IPS-18c (cell line): ENCODE measurements around the gene NOP14.

Experiments
- H3K4me3 ChIP-seq: 2 replicates; pipeline ENCODE4 v1.7.0; 2013; ENCODE audit warnings: low read depth, mild to moderate bottlenecking, low read length, moderate library complexity; ENCODE audit not compliant: insufficient read depth
- H3K9me3 ChIP-seq: one replicate; pipeline ENCODE4 v1.6.1; 2013; ENCODE audit warnings: mild to moderate bottlenecking, low read length, moderate library complexity; ENCODE audit not compliant: control insufficient read depth, insufficient read depth

Gene NOP14

DNA sequence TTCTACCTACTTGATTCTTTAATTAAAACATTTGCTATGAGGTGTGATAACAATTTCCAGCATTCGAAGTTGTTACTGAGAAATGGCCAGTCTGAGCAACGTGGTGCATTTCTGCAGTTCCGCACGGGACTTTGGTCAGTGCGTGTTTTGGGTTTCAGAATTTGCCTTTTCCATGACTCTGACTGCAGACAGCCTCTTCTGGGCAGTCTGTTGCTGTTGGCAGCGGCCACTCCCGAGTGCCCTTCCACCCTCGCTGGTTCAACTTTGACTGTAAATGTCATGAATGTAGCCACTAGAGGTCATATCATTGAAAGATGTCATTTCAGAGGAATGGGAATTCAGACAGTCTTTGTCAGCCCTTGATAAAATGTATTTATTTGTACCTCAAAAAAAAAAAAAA, 53.6 kb downstream of the NOP14 start:
- peaks cover 1% of the 10 kb centered on the region for H3K9me3 ChIP-seq
- no peak overlapping the region for H3K4me3 ChIP-seq

DNA sequence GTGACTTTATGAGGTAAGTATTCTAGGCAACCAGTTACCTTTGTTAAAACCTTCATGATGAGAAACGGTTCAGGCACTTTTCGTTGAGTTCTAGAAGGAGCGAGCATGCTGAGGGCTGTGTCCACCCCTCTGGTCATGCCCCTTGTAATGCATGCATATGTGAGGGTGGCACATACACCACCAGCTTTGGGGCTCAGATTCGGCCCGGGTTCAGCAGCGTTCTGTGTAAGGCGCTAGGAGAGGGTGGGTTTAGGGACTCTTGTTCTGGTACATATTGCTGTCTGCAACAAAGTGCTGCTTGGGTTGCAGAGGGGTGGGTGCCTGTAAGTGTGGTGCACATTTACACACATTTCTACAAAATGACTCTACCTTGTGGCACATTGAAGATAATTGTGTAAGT, 54.5 kb downstream of the NOP14 start:
- Histone ChIP-seq H3K4me3 (no peak overlapping the region), H3K9me3 (no peaks in the 10 kb centered on the region)

DNA sequence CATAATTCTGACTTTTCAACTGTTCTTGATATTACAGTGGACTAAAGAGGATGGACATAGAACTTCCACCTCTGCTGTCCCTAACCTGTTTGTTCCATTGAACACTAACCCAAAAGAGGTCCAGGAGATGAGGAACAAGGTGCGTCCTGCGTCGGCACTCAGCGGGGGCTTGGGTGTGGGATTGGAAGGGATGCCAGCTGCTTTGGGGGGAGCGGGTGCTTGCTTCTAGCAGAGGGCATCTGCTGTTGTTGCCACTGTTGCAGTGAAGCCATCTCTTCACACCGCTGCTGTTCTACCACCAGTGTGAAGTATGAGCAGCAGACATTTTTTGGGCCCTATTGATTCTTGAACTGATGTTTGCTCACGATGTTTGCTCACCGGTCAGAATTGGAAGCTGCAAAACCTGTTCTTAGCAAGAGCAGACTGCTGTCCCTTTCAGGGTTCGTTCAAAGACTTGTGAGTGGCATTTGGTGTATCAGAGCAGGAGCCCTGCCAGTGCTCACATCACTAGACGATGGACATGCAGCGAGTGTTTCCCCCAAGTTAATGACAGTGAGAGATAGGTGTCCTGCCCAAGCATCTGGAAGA, 55.4 kb downstream of the NOP14 start:
- no peak overlapping the region for H3K4me3 ChIP-seq
- H3K9me3 ChIP-seq: no peaks in the 10 kb centered on the region

DNA sequence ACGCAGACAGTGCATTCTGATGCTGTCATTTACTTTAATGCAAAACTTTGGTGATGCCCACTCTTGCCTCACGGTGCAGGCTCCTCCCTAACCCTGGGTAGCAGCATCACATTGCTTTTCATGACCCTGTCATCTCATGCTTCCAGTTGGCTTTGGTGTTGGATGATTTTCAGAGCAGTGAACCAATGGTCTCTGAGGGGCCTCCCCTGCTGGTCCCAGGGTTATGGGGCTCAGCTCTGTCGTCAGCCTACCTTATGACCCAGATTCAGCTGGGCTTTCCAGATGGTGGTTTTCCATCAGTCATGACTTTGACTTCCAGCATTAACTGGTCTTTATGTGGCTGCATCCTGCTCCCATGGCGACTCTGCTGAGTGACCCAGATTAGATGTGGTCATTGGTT, 56.0 kb downstream of the NOP14 start:
- Histone ChIP-seq H3K4me3 (no peak overlapping the region), H3K9me3 (no peaks in the 10 kb centered on the region)

DNA sequence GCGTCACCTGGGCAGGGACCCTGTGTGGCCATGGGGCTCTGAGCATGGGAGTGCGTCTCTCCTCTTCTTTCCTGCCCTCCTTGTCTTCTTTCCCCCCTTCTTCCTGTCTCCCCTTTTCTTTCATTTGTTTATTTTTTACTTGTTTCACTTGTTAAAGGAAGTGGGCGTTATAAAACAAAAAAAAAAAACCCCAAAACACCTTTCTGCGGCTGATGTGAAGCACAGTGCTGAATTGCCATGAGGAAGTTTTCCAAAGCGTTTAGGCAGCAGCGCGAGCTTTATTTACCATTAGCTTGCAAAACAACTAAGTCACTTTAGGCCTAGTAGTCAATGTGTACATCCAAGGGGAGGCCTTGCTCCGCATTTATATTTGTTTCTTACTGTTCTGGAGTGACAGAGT, 57.0 kb downstream of the NOP14 start:
- Histone ChIP-seq H3K9me3 (no peaks in the 10 kb centered on the region), H3K4me3 (no peak overlapping the region)

GRCh38 chr4:2905544-2905943, 57.7 kb downstream of the NOP14 start:
- Histone ChIP-seq H3K4me3 (no peak overlapping the region), H3K9me3 (no peaks in the 10 kb centered on the region)

- no peak overlapping the region for H3K4me3 ChIP-seq
- H3K9me3 ChIP-seq: no peaks in the 10 kb centered on the region
Observed at GRCh38 chr4:2902126-2902525, 61.1 kb downstream of the NOP14 start.

DNA sequence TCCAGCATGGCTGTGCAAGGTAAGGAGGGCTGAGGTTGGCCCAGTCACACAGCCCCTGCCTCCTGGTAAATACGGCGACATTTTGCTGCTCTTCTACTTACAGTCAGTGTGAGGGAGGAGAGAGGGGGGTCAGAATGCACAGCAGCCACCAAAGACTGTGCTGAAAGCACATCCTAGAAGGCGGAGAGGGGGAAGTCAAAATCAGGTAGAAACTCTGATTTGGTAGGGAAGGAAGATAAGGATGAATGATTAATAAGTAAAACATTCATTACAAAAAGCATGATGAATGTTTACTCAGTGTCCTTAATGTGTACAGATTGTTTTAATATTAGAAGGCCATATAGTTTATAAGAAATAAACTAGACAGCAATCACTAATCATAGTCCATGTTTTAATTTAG, 62.0 kb downstream of the NOP14 start:
- H3K9me3 ChIP-seq: no peaks in the 10 kb centered on the region
- H3K4me3 ChIP-seq: no peak overlapping the region

DNA sequence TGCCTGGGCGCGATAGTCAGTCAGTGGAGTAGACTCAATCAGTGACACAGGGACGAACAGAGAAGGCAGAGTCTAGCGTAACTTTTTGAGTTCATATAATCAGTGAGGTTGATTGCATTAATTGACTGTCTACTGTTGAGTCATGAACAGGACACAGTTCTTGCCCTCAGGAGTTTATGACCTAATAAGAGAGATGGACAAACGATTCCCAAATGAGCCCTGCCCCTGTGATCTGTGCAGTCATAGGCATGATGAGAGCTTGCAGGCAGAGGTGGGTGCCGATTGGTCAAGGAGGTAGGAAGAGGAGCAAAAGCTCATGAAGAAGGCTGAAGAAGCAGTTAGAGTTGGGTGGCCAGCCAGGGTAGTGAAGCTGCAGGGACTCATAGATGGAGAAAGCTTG, 62.5 kb downstream of the NOP14 start:
- Histone ChIP-seq H3K9me3 (no peaks in the 10 kb centered on the region), H3K4me3 (no peak overlapping the region)

GRCh38 chr4:2898001-2898400, 65.2 kb downstream of the NOP14 start:
- no peak overlapping the region for H3K4me3 ChIP-seq
- H3K9me3 ChIP-seq: no peaks in the 10 kb centered on the region

DNA sequence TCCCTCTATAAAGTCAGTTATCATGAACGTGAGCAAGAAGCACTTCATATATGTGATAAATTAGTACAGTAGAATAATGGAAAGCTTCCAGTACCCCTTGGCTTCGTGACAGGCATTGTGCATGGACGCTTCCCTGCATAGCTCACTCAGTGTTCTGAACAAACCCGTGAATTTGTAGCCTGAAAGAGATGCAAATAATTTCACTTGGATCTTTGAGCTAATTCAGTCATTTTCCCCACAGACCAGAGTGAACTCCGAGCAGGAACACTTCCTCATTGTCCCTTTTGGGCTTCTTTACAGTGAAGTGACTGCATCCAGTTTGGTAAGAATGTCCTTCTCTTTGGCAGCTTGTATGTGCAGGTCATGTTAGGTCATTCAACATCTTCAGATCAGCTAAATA, 69.4 kb downstream of the NOP14 start:
- Histone ChIP-seq H3K4me3 (no peak overlapping the region), H3K9me3 (no peaks in the 10 kb centered on the region)

GRCh38 chr4:2891294-2891693, 71.9 kb downstream of the NOP14 start:
- H3K4me3 ChIP-seq: no peak overlapping the region
- H3K9me3 ChIP-seq: no peaks in the 10 kb centered on the region

DNA sequence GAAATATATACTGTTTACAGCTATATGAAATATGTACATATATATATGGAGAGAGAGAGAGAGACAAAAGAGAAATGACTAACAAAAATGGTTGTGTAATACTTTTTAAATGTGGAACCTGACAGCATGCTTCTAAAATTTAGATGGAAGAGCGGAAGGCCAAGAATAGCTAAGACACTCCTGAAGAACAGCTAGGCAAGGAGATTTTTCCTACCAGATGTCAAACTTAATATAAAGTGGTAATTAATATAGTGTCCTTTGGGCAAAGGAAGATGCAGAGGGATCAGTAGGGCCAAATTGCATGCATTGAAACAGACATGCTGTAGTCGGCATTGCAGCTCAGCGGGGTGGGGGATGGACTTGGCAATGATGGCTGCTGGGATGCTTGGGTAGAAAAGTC, 74.3 kb downstream of the NOP14 start:
- Histone ChIP-seq H3K4me3 (no peak overlapping the region), H3K9me3 (no peaks in the 10 kb centered on the region)
